Measurements from ENCODE around the gene TBC1D22A.

Gene TBC1D22A

GRCh38 chr22:47066616-47066905, 304.1 kb downstream of the TBC1D22A start:
- DNase-seq: no peak

DNA sequence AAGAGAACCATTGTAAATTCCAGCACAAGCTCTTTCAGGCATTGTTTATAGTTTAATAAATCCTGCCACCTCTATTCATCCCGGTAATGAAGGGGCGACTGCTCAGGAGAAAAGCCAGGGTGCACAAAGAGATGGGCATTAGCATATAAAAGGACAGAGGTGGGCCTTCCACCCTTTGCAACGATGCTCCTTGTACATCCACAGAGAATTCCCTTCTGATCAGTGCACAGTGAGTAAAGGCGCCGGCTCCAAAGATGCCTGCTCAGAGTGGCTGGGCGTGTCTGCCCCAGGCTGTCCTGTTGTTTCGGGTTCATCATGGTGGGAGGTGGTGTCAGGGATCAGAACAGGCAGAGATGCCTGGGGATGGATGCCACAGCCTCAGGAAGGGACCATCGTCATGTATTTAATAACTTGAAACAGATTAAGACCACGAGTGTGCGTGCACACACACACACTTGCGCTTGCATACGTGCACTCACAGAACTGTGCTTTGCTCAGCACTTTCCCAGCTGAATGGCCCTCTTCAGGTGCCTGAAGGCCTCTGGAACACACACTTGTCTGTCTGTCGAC, 305.0 kb downstream of the TBC1D22A start:
- DNase-seq: peak in 1 of 2 experiments; percentile 74

DNA sequence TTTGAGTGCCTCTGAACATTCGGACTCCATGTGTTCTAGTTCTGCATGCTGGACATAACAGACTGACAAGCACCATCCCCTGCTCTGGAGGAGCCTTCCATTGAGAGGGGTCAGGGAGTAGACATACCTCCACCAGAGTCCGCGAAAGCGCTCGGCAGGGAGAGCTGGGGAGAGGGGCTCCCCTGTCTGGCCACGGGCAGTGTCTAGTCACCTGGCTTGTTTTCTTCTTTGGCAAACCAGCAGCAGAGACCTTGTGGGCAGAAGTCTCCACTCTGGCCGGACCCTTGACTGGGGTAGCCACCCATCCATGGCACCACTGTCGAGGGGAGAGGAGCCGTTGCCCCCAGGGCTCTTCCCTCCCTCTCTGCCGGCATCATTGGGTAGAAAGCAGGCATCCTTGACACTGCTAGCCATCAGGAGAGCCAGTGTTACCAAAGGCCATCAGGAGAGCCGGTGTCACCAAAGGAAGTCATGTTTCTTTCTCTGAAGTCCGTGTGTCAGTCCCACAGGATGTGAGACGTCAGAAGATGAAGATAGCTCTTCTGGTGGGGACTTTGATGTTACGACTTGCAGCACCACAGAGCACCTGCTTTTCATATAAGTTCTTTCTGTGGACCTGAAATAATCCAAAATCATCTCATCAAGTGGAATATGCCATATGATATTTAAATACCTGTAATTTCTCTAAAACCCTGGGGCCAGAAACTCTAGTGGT, 305.6 kb downstream of the TBC1D22A start:
- DNase-seq: no peak

- DNase-seq: no peak
Observed at GRCh38 chr22:47068626-47068996, 306.2 kb downstream of the TBC1D22A start.

DNA sequence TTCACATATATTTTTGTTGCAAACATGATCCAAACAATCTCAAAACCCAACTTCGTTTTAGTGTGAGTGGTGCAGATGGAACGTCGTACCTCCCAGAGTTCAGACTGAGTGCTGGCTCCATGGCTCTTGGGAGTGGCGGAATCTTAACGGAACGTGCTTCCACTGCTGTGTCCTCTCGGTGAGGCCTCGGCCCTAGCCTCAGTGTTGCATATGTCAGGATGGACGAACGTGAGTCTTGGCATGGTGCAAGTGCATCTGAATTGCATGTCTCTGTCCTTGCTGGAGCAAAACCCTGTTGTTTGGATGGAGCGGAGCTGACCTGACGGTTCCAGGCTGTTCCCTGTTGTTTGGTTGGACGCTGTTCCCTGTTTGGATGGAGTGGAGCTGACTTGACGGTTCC, 306.8 kb downstream of the TBC1D22A start:
- DNase-seq: no peak

- DNase-seq: peak in 1 of 2 experiments; percentile 10
Observed at GRCh38 chr22:47071078-47071806, 308.8 kb downstream of the TBC1D22A start.

- no peak for DNase-seq
Observed at GRCh38 chr22:47071807-47072641, 309.6 kb downstream of the TBC1D22A start.

DNA sequence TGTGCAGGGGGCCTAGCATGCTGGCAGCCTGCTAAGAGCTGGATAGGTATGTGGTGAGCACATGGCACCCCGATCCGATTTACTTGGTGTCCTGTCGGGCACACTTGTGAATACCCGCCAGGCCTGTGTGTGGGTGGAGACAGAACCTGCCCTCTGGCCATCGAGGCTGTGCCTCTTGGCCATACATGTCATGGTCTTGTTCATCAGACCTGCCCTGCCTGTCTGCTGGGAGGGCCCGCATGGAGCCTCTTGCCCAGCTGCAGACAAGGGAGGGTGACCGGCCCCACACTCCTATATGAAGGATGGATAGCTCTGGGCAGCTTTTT, 310.2 kb downstream of the TBC1D22A start:
- no peak for DNase-seq

DNA sequence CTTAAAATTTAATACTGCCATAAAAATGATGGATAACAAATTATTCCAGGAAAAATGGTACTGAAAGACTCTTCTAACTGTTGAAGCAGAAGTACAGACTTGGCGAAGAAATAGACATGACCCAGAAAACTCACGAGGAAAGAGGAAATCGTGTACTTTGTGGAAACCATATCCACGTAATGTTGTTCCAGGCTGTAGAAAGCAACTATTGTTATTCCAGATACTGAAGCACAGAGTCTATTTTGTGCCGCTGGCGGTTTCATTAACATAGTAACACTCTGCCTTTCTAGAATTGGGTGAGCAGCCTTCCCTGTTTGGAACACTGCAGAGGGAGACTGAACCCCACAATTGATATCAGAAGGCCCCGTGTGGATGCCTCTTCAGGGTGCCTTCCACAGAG, 310.6 kb downstream of the TBC1D22A start:
- no peak for DNase-seq

- no peak for DNase-seq
Observed at GRCh38 chr22:47074105-47074504, 311.7 kb downstream of the TBC1D22A start.

DNA sequence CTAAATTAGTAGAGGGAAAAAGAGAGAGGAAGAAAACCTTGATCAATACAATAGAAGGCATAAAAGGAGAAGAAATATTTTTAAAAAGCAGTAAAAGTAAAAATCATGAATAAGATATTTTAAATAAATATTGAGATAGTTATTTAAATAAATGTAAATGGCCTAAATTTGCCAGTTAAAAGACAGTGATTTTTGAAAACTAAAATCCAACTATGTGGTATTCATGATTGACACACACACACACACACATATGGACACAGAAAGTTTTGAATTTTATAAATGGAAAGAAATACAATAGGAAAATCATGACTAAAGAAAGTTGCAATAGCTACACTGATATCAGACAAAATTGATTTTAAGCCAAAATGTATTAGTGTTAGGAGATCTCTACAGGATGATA, 313.1 kb downstream of the TBC1D22A start:
- no peak for DNase-seq

DNA sequence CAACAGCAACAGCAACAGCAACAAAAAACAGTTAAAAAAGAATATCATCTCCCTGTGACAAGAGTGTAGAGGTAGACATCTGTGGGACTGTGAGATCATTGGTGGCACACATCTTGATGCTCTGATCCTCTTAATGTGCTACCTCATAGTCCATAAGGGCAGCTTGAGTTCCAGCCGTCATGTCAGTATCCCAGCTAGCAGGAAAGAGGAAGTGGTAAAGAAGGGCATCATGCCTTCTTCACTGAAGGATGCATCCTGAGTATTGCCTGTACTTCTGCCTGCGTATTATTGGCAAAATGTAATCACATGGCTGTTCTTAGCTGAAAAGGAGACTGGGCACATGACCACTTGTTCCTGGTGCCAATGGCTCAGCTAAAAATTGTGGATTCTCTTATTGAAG, 314.3 kb downstream of the TBC1D22A start:
- no peak for DNase-seq

GRCh38 chr22:47080100-47080499, 317.6 kb downstream of the TBC1D22A start:
- DNase-seq: no peak

DNA sequence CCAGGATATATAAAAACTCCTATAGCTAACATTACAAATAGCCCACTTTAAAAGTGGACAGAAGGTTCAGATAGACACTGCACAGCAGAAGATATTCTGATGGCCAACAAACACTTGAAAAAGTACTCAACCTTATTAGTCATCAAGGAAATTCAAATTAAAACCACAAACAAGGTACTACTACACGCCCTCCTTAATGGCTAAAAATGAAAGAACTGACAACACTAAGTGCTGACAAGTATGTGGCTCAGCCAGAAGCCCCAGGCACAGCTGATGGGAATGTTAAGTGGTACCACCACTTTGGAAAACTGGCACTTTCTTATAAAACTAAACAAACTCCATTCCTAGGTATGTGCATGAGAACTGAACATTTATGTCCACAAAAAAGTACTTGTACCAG, 320.1 kb downstream of the TBC1D22A start:
- no peak for DNase-seq

DNA sequence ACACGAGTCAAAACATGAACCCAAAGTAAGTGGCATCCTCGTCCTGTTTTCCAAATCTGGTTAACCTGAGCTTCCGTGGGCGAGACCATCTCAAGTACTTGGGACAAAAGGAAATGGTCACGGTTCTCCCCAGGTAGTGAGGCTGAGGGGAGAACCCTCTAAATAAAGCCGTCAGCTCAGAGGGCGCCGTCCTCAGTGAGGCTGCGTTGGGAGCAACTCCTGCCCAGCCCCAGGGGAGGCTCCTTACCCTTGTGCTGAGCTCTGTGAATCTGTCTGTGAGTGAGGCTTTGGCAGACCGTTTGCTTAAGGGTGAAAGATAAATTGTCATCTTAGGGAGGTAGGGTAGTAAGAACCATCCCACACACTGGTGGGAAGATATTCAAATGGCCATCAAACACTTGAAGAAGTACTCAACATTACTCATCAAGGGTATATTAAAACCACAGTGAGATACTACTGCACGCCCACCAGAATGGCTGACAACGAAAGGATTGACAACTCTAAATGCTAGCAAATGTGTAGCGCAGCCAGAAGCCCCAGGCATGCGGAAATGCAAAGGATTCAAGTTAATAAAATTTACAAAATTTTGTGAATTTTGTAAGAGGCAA, 321.0 kb downstream of the TBC1D22A start:
- no peak for DNase-seq

DNA sequence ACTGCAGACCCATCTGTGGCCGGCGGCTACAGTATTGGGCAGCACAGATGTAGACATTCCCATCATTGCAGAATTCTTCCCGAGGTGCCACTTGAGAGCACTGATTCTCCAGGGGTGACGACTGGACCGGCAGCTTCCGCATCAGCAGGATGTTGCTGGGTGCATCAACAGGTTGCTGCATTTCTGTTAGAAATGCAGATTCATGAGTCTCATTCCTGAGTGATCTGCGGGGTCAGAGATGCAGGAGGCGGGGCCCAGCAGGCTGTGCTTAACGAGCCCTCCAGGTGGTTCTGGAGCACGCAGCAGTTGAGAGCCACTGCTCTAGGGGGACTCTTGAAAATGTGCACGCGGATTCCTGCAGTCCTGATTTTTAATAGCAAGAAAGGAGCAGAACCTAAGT, 321.8 kb downstream of the TBC1D22A start:
- DNase-seq: peak in 1 of 2 experiments; percentile 30

DNA sequence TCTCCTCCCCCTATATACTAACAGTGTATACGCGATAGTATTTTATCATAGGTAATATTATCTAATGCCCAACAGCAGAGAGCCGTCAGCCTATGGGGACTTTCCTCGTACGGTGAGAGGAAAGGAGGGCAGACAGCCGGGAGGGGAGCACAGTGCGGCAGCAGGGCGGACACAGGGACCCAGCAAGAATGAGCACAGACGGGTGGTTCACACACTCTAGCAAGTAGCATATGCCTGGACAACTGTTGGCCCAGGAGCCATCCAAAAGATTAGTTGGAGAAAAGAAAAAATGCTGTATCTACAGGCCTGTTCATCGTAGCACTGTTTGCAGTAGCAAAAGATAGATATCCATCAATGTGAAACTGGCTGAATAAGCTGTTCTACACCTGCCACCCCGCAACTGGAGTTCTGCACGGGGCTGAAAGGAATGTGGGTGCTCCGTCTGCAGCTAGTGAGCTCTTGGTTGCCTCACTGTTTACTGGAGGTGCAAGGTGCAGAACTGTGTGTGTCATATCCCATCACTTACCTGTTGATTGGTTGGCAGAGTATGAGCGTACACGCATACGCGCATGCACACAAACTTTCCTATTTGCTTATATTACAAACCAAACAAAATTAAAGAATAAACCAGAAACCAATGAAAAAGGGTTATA, 324.3 kb downstream of the TBC1D22A start:
- no peak for DNase-seq

DNA sequence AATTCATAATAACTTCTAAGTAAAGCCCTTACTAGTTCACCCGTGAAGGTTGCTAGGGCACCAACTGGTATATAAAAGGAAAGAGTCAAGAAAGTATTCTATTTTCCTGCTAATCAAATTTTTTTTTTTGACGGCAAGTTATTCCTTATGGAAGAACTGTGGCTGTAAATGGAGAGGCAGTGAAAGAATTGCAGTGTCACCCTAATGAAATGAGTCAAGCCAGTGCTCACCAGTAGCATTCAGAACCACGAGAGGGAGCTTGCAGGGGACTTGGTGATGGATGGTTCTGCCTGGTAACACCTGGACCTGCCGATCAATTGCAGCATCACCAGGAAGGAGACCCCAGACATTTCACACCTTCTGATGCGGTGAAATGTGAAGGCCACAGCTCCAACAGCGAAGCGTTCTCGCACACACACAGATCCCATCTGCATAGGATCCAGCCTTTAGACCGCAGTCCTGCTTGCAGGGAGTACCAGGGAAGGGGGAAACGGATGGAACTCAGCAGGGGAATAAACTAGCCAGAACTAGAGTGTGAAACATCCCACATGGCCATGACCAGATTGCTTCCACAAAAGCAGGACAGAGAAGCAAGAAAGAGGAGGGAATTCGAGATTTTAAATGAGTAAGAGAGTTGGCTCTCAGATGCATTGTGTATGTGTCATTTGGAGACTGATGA, 326.2 kb downstream of the TBC1D22A start:
- DNase-seq: no peak

DNA sequence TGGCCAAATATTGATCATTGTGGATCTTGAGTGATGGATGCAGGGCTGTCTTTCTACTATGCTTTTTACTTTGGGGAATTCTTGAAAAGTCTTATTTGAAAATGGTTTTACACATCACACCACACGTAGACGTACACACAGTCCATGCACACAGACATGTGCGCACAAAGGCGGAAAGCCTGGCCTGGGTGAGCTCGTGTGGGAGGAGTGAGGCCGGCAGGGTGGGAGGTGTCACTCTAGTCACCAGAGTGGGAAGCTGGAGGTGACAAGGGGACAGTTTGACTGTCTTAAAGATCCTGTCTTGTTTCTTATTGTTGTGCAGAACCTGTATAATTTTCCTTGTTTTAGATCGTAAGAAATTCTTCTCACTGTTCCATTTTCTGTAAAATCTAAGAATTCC, 326.9 kb downstream of the TBC1D22A start:
- DNase-seq: no peak

DNA sequence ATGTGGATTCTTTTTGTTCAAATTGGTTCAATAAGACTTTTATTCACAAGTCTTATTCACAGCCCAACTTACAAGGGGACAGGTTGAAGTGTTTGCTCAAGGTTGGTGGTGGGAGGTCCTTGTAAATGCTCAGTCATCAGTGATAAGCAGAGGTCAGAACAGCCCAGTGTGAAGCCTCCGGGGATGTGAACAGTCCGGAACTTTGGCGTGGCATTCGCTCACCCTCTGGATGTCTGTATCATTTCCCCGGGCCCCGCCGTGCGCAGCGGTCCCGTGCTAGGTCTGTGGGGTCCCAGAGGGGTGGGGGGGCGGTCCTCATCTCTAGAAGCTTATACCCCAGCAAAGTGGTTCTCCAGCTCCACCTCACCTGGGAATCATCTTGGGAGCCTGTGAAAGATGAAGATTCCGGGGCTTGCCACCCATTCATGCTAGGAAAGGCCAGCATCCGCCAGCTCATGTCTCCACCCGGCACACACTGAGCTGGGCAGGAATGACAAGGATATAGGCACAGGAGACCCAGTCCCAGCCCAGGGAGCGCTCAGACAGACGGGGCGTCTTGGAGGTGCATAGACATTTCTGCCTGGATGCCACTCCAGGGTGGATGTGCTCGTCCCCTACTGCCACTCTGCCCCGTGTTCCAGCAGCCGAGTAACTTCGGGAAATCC, 327.5 kb downstream of the TBC1D22A start:
- no peak for DNase-seq

DNA sequence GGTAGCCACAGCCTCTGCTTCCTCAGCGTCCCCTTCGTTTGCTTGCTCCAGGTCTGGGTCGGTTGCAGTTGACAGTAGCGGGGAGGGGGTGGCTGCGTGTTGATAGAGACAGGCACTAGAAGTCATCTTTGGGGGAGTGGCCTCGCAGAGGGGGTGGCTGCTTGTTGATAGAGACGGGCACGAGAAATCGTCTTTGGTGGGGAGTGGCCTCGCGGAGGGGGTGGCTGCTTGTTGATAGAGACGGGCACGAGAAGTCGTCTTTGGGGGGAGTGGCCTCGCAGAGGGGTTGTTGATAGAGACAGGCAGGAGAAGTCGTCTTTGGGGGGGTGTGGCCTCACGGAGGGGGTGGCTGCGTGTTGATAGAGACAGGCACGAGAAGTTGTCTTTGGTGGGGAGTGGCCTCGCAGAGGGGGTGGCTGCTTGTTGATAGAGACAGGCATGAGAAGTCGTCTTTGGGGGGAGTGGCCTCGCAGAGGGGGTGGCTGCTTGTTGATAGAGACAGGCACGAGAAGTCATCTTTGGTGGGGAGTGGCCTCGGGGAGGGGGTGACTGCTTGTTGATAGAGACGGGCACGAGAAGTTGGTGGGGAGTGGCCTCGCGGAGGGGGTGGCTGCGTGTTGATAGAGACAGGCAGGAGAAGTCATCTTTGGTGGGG, 328.3 kb downstream of the TBC1D22A start:
- no peak for DNase-seq
